ENCODE results near the gene CUL1.

DNA sequence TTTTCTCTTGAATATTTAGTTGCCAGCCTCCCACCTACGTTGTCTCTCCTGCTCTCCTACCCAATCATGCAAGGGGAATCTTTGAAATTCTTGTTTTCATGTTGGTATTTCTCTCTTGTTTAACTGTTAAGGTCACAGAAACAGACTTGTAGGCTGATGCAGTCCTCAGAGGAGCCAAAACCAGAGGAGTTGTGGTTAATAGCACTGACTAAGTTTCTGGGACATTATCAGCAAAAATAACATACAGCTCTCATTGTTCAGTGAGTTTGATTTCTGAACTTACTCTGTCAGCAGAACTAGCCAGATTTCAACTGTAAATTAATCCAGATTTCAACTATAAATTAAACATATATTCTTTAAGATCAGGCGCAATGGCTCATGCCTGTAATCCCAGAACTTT, 11.1 kb upstream of the CUL1 start:
- TF ChIP-seq EZH2 (IDR thresholded peaks at IDR 0.05; ENCODE audit: borderline replicate concordance, low read depth, low read length, severe bottlenecking) (no peak), JUN (IDR thresholded peaks at IDR 0.05; ENCODE audit: borderline replicate concordance, insufficient read depth, insufficient read length, low read depth) (no peak), MYC (IDR thresholded peaks at IDR 0.05; ENCODE audit: low read depth, low read length) (no peak), POLR2A (IDR thresholded peaks at IDR 0.05; ENCODE audit: low read depth, low read length) (no peak), POLR2AphosphoS5 (IDR thresholded peaks at IDR 0.05; ENCODE audit: insufficient read depth, low read depth, low read length) (no peak), FOS (IDR thresholded peaks at IDR 0.05; ENCODE audit: borderline replicate concordance, insufficient read depth, low read length) (no peak), GATA2 (IDR thresholded peaks at IDR 0.05; ENCODE audit: insufficient read depth, insufficient read length, low read depth, low read length) (no peak)
- TF ChIP-seq, protein P1, sequence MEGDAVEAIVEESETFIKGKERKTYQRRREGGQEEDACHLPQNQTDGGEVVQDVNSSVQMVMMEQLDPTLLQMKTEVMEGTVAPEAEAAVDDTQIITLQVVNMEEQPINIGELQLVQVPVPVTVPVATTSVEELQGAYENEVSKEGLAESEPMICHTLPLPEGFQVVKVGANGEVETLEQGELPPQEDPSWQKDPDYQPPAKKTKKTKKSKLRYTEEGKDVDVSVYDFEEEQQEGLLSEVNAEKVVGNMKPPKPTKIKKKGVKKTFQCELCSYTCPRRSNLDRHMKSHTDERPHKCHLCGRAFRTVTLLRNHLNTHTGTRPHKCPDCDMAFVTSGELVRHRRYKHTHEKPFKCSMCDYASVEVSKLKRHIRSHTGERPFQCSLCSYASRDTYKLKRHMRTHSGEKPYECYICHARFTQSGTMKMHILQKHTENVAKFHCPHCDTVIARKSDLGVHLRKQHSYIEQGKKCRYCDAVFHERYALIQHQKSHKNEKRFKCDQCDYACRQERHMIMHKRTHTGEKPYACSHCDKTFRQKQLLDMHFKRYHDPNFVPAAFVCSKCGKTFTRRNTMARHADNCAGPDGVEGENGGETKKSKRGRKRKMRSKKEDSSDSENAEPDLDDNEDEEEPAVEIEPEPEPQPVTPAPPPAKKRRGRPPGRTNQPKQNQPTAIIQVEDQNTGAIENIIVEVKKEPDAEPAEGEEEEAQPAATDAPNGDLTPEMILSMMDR (IDR thresholded peaks at IDR 0.05; ENCODE audit: extremely low read depth in 1 of 2, insufficient read depth in 1 of 2, low read depth in 1 of 2, low read length in 2 of 2), result no peak
- TF ChIP-seq, protein P2, sequence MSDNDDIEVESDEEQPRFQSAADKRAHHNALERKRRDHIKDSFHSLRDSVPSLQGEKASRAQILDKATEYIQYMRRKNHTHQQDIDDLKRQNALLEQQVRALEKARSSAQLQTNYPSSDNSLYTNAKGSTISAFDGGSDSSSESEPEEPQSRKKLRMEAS (IDR thresholded peaks at IDR 0.05; ENCODE audit: insufficient read depth, insufficient read length), result no peak
